Tibial artery (tissue), 4 donors: ENCODE data around the gene CDH1.

Experiments used
- DNase-seq, 2 donors: peaks; one replicate each; pipeline ENCODE4 v3.0.0-alpha.2; 2019
- H3K27ac ChIP-seq, 2 donors: fragments of 200-600 bp; sonication (generic) in 1 of 2; 1 replicate in 1 of 2; 2 replicates in 1 of 2; pipeline ENCODE4 v1.5.1; 2018 to 2019; ENCODE audit warnings: mild to moderate bottlenecking in 1 of 2
- H3K27me3 ChIP-seq, 2 donors: fragments of 200-600 bp; sonication (generic) in 1 of 2; one replicate each; pipeline versions ENCODE4 v1.5.1 to v1.6.0; 2016 to 2019
- H3K36me3 ChIP-seq, 3 donors: fragments of 200-600 bp; sonication (generic) in 2 of 3; one replicate each; pipeline ENCODE4 v1.5.1; 2016 to 2019; ENCODE audit warnings: mild to moderate bottlenecking in 2 of 3
- H3K4me1 ChIP-seq, 4 donors: fragments of 200-600 bp; sonication (generic) in 2 of 4; 1 replicate in 3 of 4; 2 replicates in 1 of 4; pipeline ENCODE4 v1.5.1; 2016 to 2019
- H3K4me3 ChIP-seq, 2 donors: fragments of 200-600 bp; sonication (generic) in 1 of 2; 1 replicate in 1 of 2; 2 replicates in 1 of 2; pipeline ENCODE4 v1.5.1; 2018 to 2019; ENCODE audit warnings: mild to moderate bottlenecking in 2 of 2
- H3K9me3 ChIP-seq, 3 donors: fragments of 200-600 bp; sonication (generic) in 1 of 3; one replicate each; pipeline ENCODE4 v1.5.1; 2016 to 2019
- intact Hi-C: fragments of 100-400 bp; cut with DNase I; formaldehyde crosslinking; loops from one replicate; pipeline ENCODE4 v1.15.0; 2023; ENCODE audit warnings: low total_unique reads
- TF ChIP-seq, protein P1 (sequence below), 2 experiments: fragments of 200-600 bp in 1 of 2; fragments of 450-650 bp in 1 of 2; IDR thresholded peaks; one replicate each; pipeline ENCODE4 v1.5.1; 2017 to 2019; ENCODE audit warnings: antibody characterized with exemption in 2 of 2, mild to moderate bottlenecking in 1 of 2, moderate library complexity in 1 of 2

Gene CDH1

DNA sequence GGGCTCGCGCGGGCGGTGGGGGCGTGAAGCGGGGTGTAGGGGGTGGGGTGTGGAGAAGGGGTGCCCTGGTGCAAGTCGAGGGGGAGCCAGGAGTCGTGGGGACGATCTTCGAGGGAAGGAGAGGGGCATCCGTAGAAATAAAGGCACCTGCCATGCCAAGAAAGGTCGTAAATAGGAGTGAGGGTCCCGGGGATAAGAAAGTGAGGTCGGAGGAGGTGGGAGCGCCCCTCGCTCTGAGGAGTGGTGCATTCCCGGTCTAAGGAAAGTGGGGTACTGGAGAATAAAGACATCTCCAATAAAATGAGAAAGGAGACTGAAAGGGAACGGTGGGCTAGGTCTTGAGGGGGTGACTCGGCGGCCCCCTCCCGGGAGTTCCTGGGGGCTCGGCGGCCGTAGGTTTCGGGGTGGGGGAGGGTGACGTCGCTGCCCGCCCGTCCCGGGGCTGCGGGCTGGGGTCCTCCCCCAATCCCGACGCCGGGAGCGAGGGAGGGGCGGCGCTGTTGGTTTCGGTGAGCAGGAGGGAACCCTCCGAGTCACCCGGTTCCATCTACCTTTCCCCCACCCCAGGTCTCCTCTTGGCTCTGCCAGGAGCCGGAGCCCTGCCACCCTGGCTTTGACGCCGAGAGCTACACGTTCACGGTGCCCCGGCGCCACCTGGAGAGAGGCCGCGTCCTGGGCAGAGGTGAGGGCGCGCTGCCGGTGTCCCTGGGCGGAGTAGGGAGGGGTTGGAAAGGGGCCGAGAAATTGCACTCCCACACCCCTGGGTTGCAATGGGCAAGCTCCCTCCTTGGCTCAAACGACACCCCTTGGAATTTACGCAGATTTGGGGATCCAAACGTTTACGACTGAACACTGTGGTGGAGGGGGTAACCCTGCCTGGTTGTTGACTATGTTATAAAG lies 888 bp downstream of the CDH1 start:
- intact Hi-C loops, result no loop called here
- Histone ChIP-seq H3K27ac (no peak overlapping the region), H3K36me3 (no peaks in the 10 kb centered on the region), H3K9me3 (peaks cover 0 to 5% (median 0%) of the 10 kb centered on the region in 3 donors), H3K4me1 (peaks cover 0 to 23% (median 13%) of the 10 kb centered on the region in 4 donors), H3K4me3 (no peak overlapping the region), H3K27me3 (peaks cover 5 to 49% of the 10 kb centered on the region in 2 donors)
- TF ChIP-seq, protein P1, sequence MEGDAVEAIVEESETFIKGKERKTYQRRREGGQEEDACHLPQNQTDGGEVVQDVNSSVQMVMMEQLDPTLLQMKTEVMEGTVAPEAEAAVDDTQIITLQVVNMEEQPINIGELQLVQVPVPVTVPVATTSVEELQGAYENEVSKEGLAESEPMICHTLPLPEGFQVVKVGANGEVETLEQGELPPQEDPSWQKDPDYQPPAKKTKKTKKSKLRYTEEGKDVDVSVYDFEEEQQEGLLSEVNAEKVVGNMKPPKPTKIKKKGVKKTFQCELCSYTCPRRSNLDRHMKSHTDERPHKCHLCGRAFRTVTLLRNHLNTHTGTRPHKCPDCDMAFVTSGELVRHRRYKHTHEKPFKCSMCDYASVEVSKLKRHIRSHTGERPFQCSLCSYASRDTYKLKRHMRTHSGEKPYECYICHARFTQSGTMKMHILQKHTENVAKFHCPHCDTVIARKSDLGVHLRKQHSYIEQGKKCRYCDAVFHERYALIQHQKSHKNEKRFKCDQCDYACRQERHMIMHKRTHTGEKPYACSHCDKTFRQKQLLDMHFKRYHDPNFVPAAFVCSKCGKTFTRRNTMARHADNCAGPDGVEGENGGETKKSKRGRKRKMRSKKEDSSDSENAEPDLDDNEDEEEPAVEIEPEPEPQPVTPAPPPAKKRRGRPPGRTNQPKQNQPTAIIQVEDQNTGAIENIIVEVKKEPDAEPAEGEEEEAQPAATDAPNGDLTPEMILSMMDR (IDR thresholded peaks at IDR 0.05), result no peak
- no peak for DNase-seq

DNA sequence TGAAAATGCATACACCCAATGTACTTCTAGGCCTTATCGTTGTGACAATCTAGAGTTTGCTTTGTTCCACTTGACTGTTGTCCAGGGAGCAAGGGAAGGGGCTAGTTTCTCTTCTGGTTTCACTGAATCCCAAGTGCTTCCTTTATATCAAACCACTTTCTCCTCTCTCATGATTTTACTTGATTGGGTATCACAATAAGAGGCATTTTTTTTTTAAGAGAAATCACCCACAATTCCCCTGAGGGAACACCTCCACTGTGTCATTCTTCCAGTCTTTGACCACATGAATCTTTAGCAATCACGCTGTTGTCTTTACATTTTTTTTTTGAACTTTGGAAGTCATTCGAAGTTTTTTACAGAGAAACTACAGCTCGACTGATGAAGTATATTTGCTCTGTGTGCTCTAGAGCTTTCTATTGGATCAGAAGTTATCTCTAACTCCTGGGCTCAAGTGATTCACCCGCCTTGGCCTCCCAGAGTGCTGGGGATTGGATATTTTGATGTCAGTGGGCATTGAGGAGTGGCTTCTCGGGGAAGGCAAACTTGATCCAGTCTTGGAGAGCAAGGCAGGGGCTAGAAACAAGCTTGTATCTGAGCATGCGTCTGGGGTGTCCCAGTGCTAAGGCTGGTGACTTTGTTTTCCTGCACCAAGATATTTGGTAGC lies 3.0 kb downstream of the CDH1 start:
- intact Hi-C loops, result no loop called here

DNA sequence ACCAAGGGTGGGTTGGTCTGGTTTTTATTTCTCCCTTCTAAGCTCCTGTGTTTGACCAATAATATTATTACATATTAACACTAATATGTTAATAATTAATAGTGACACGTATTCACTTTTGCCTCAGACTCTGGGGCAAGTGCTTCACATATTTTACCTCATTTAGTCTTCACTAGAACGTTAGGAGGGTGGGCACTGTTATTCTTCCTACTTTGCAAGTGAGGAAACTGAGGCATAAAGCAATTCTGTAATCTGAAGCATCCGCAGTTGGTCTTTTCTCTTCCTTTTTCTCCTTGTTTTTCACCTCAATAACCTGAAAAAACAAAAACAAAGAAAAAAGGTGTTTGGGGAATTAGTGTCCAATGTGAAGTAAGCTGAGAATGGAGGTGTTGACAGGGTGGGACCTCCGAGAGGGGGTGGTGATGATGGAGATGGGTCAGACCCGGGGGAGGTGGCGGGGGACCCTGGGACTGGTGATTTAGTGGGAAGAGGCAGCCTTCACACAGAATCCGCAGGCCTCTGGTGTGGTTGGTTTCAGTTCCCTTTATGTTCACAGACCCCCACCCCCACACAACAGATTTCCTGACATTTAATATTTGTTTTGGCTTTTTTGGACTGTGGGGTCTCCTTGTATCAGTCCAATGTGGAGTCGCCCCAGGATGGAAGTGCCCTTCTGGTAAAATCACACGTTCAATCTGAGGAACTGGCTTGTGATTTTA lies 3.7 kb downstream of the CDH1 start:
- no peak overlapping the region for H3K27ac ChIP-seq
- DNase-seq, result no peak
- H3K36me3 ChIP-seq, result no peaks in the 10 kb centered on the region
- H3K4me1 ChIP-seq, result peaks cover 0 to 23% (median 13%) of the 10 kb centered on the region in 4 donors
- peaks cover 0 to 5% (median 0%) of the 10 kb centered on the region in 3 donors for H3K9me3 ChIP-seq
- no peak overlapping the region for H3K4me3 ChIP-seq
- intact Hi-C loops, result no loop called here
- H3K27me3 ChIP-seq, result peaks cover 5 to 43% of the 10 kb centered on the region in 2 donors
- TF ChIP-seq, protein P1 (IDR thresholded peaks at IDR 0.05), result no peak

More for the DNA sequence above, 3.0 kb downstream of the CDH1 start:
- DNase-seq, result no peak
- Histone ChIP-seq H3K4me3 (no peak overlapping the region), H3K9me3 (peaks cover 0 to 5% (median 0%) of the 10 kb centered on the region in 3 donors), H3K27ac (no peak overlapping the region), H3K36me3 (no peaks in the 10 kb centered on the region), H3K4me1 (peaks cover 0 to 23% (median 13%) of the 10 kb centered on the region in 4 donors), H3K27me3 (peaks cover 5 to 44% of the 10 kb centered on the region in 2 donors)
- TF ChIP-seq, protein P1 (IDR thresholded peaks at IDR 0.05), result no peak

DNA sequence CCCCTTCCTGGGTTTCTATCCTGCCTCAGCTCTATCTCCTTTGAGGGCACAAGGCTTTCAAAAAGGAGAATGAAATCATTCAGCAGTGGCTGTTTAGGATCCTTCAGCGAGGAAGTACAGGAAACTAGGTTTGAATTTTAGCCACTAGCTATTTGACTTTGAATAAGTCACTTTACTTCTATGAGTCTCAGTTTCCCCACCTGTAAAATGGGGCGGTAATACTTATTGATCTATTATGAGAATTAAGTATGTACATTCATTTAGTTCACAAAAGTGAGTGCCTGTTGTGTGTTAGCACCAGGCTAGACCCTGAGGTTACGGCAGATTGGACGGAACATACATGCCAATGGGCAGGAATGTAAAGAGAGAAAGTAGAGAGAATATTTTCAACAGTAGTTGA lies 6.6 kb downstream of the CDH1 start:
- intact Hi-C loops, result no loop called here
- TF ChIP-seq, protein P1 (IDR thresholded peaks at IDR 0.05), result no peak
- no peaks in the 10 kb centered on the region for H3K9me3 ChIP-seq
- H3K27me3 ChIP-seq, result peaks cover 0 to 20% of the 10 kb centered on the region in 2 donors
- DNase-seq, result no peak
- H3K36me3 ChIP-seq, result no peaks in the 10 kb centered on the region
- no peak overlapping the region for H3K4me3 ChIP-seq
- no peak overlapping the region for H3K27ac ChIP-seq
- H3K4me1 ChIP-seq, result peaks cover 0 to 10% (median 0%) of the 10 kb centered on the region in 4 donors

DNA sequence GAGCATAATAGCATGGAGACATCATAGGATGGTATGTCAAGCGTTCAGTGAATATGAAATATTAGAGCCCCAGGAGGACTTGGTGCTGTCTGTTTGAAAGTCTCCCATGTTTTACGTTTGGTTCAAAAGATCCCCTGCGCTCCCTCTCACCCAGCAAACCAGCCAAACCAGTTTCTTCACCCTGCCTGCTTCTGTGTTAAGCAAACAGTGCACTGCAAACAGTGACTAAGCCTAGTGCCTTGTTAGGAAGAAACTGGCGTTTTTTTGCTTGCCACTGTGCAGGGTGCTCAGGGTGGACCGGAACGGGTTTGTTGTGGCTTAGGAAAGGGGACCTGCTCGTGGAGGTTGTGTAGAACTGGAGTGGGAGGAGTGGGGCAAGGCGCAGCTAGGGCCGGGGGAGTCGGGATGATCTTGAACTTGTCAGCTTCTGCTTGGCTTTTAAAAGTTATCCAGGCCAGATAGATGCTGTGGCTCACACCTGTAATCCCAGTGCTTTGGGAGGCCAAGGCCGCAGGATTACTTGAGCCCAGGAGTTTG lies 7.7 kb downstream of the CDH1 start:
- no peak for DNase-seq
- no peak overlapping the region for H3K27ac ChIP-seq
- H3K4me3 ChIP-seq, result no peak overlapping the region
- H3K36me3 ChIP-seq, result no peaks in the 10 kb centered on the region
- H3K9me3 ChIP-seq, result no peaks in the 10 kb centered on the region
- peaks cover 0 to 16% of the 10 kb centered on the region in 2 donors for H3K27me3 ChIP-seq
- TF ChIP-seq, protein P1 (IDR thresholded peaks at IDR 0.05), result no peak
- intact Hi-C loops, result no loop called here
- peaks cover 0 to 10% (median 0%) of the 10 kb centered on the region in 4 donors for H3K4me1 ChIP-seq
